GM23338 (cell line): ENCODE results near the gene GIMAP6. TPM values are rescaled to one million over a fixed set of nuclear protein-coding genes. Genes with fewer than 3 reads are reported as not detected.

Source experiments
- ATAC-seq: fragments of 200-7000 bp; cut with Tn5 transposase; 3 replicates; pipeline ENCODE4 v1.9.1; 2020
- DNase-seq: peaks from one replicate; pipeline ENCODE4 v3.0.0-alpha.2; 2015; ENCODE audit warnings: low spot score
- H2AFZ ChIP-seq: fragments of 200-600 bp; sonication (generic); 2 replicates; pipeline ENCODE4 v1.8.0; 2016; ENCODE audit warnings: antibody characterized with exemption, mild to moderate bottlenecking, moderate library complexity
- H3F3A ChIP-seq: fragments of 200-600 bp; sonication (generic); replicated peaks from 2 replicates; pipeline ENCODE4 v1.8.0; 2017; ENCODE audit warnings: antibody characterized with exemption, mixed run types, low read depth
- H3K27ac ChIP-seq: fragments of 200-600 bp; sonication (generic); 2 replicates; pipeline ENCODE4 v1.6.1; 2016; ENCODE audit warnings: low read depth
- H3K27me3 ChIP-seq: fragments of 200-600 bp; sonication (generic); 2 replicates; pipeline ENCODE4 v1.8.0; 2016; ENCODE audit warnings: mild to moderate bottlenecking, mixed run types, moderate library complexity; ENCODE audit not compliant: insufficient read depth
- H3K36me3 ChIP-seq: fragments of 200-600 bp; sonication (generic); 2 replicates; pipeline ENCODE4 v1.8.0; 2016; ENCODE audit warnings: mild to moderate bottlenecking; ENCODE audit not compliant: insufficient read depth
- H3K4me1 ChIP-seq: fragments of 200-600 bp; sonication (generic); 2 replicates; pipeline ENCODE4 v1.8.0; 2016; ENCODE audit warnings: mild to moderate bottlenecking, moderate library complexity; ENCODE audit not compliant: insufficient read depth
- H3K4me2 ChIP-seq: fragments of 200-600 bp; sonication (generic); 2 replicates; pipeline ENCODE4 v1.7.1; 2017; ENCODE audit warnings: mixed run types
- H3K4me3 ChIP-seq: fragments of 200-600 bp; sonication (generic); 2 replicates; pipeline ENCODE4 v1.6.1; 2016; ENCODE audit warnings: mixed run types
- H3K79me2 ChIP-seq: fragments of 200-600 bp; sonication (generic); replicated peaks from 2 replicates; pipeline ENCODE4 v1.8.0; 2017; ENCODE audit warnings: mild to moderate bottlenecking; ENCODE audit not compliant: insufficient read depth
- H3K9me2 ChIP-seq: fragments of 200-600 bp; sonication (generic); 2 replicates; pipeline ENCODE4 v1.8.0; 2017; ENCODE audit not compliant: insufficient read depth
- H4K20me1 ChIP-seq: fragments of 200-600 bp; sonication (generic); replicated peaks from 2 replicates; pipeline ENCODE4 v1.8.0; 2017; ENCODE audit warnings: mild to moderate bottlenecking; ENCODE audit not compliant: insufficient read depth
- H3K27ac Mint-ChIP-seq: 2 replicates; pipeline ENCODE4 v1.8.0; 2020; ENCODE audit warnings: inconsistent platforms, mild to moderate bottlenecking, moderate library complexity, mixed read lengths
- H3K27me3 Mint-ChIP-seq: 3 replicates; pipeline ENCODE4 v1.8.0; 2022; ENCODE audit warnings: low read depth, mild to moderate bottlenecking, moderate library complexity, mixed read lengths, inconsistent platforms; ENCODE audit not compliant: insufficient read depth, poor library complexity
- H3K36me3 Mint-ChIP-seq: 3 replicates; pipeline ENCODE4 v1.8.0; 2021; ENCODE audit warnings: low read depth, mild to moderate bottlenecking, inconsistent platforms, moderate library complexity, mixed read lengths
- H3K4me1 Mint-ChIP-seq: 3 replicates; pipeline ENCODE4 v1.8.0; 2020; ENCODE audit warnings: mild to moderate bottlenecking, inconsistent platforms, mixed read lengths
- H3K4me3 Mint-ChIP-seq: 3 replicates; pipeline ENCODE4 v1.8.0; 2021; ENCODE audit warnings: moderate library complexity, mild to moderate bottlenecking, inconsistent platforms, mixed read lengths
- H3K9me3 Mint-ChIP-seq: 3 replicates; pipeline ENCODE4 v1.8.0; 2020; ENCODE audit warnings: moderate library complexity, mild to moderate bottlenecking, inconsistent platforms, mixed read lengths
- CREB1 ChIP-seq: fragments of 250-450 bp; sonication (Bioruptor Pico); IDR thresholded peaks from 2 replicates; pipeline ENCODE4 v1.5.0; 2020; ENCODE audit warnings: low read depth, mild to moderate bottlenecking, moderate library complexity
- CTCF ChIP-seq, 2 experiments: fragments of 200-600 bp in 1 of 2; sonication (generic) in 1 of 2; conservative IDR thresholded peaks; 2 replicates each; pipeline versions ENCODE4 v1.5.1 to v1.6.1; 2016 to 2017; ENCODE audit warnings: antibody characterized with exemption in 2 of 2, low read depth in 2 of 2, mild to moderate bottlenecking in 2 of 2, moderate library complexity in 1 of 2
- ETS1 ChIP-seq: IDR thresholded peaks from 2 replicates; pipeline ENCODE4 v1.6.1; 2016; ENCODE audit warnings: antibody characterized with exemption
- EZH2 ChIP-seq: fragments of 200-600 bp; sonication (generic); IDR thresholded peaks from one replicate; pipeline ENCODE4 v1.8.0; 2017; ENCODE audit warnings: antibody characterized with exemption, mild to moderate bottlenecking, low read depth; ENCODE audit not compliant: unreplicated experiment
- JUNB ChIP-seq: IDR thresholded peaks from one replicate; pipeline ENCODE4 v1.6.1; 2016; ENCODE audit warnings: antibody characterized with exemption; ENCODE audit not compliant: unreplicated experiment
- NANOG ChIP-seq: IDR thresholded peaks from 2 replicates; pipeline ENCODE4 v1.6.1; 2016; ENCODE audit warnings: antibody characterized with exemption, borderline replicate concordance
- POLR2AphosphoS5 ChIP-seq: IDR thresholded peaks from 2 replicates; pipeline ENCODE4 v1.6.1; 2016; ENCODE audit warnings: antibody characterized with exemption, low read depth
- REST ChIP-seq: IDR thresholded peaks from one replicate; pipeline ENCODE4 v1.6.1; 2018; ENCODE audit warnings: antibody characterized with exemption; ENCODE audit not compliant: unreplicated experiment
- ZNF331 ChIP-seq: fragments of 250-450 bp; sonication (Bioruptor Pico); IDR thresholded peaks from 2 replicates; pipeline ENCODE4 v1.5.0; 2020; ENCODE audit warnings: low read depth, mild to moderate bottlenecking, moderate library complexity
- ZNF462 ChIP-seq: fragments of 250-450 bp; sonication (Bioruptor Pico); IDR thresholded peaks from 2 replicates; pipeline ENCODE4 v1.5.0; 2020; ENCODE audit warnings: mild to moderate bottlenecking, moderate library complexity
- polyA plus RNA-seq: library from polyadenylated mRNA; unstranded; fragments of >200 nt; fragmentation: Nextera tagmentation; extraction: Ambion mirVana; gene quantifications from 2 replicates; pipeline ENCODE4 v1.2.1, GENCODE V29; 2016
- total RNA-seq: library from RNA; depleted of rRNA; stranded (reverse); fragments of >200 nt; shearing (Covaris generic); gene quantifications from 2 replicates; pipeline ENCODE4 v1.2.3, GENCODE V29; 2014

GIMAP6 gene
- total and polyA plus RNA-seq, 2 experiments from 2014 or later: not detected

GRCh38 chr7:150665896-150666295 lies 33.7 kb upstream of the GIMAP6 start (continued):
- no peak for TF ChIP-seq ETS1
- TF ChIP-seq REST: no peak
- TF ChIP-seq CREB1 (CRISPR knock-in tag): no peak
- TF ChIP-seq POLR2AphosphoS5: no peak
- TF ChIP-seq EZH2: no peak

- Histone ChIP-seq H3K9me2 (no peaks in the 10 kb centered on the region), H3K36me3 (no peaks in the 10 kb centered on the region), H3K27me3 (no peaks in the 10 kb centered on the region), H3K79me2 (no peaks in the 10 kb centered on the region), H4K20me1 (no peaks in the 10 kb centered on the region), H3K27ac (no peak overlapping the region), H3F3A (no peaks in the 10 kb centered on the region), H2AFZ (no peak overlapping the region), H3K4me3 (no peak overlapping the region), H3K4me1 (no peaks in the 10 kb centered on the region), H3K4me2 (no peak overlapping the region)
- DNase-seq (no peak), ATAC-seq (no peak)
- no peak overlapping the region for H3K27ac Mint-ChIP-seq
- H3K9me3 Mint-ChIP-seq: no peaks in the 10 kb centered on the region; the same call in 2 of the 3 replicates
- no peaks in the 10 kb centered on the region for H3K36me3 Mint-ChIP-seq
- peaks cover 3% of the 10 kb centered on the region for H3K27me3 Mint-ChIP-seq
- no peaks in the 10 kb centered on the region for H3K4me1 Mint-ChIP-seq
- H3K4me3 Mint-ChIP-seq: no peak overlapping the region
- TF ChIP-seq EZH2 (no peak), CTCF (conservative IDR thresholded peaks at IDR 0.05; ENCODE audit: low read depth in 2 of 2) (no peak), JUNB (no peak), NANOG (no peak), CREB1 (CRISPR knock-in tag) (no peak), ETS1 (no peak), ZNF462 (CRISPR knock-in tag) (no peak), POLR2AphosphoS5 (no peak), ZNF331 (CRISPR knock-in tag) (no peak)
Observed at GRCh38 chr7:150665089-150665748, 33.0 kb upstream of the GIMAP6 start.
